Spleen (tissue), 11 donors: ENCODE measurements around the gene TBX1. TPM values are rescaled to one million over a fixed set of nuclear protein-coding genes. Genes with fewer than 3 reads are reported as not detected.

Experiments used
- DNase-seq: peaks from one replicate; pipeline ENCODE4 v3.0.0-alpha.2; 2020
- H3K27ac ChIP-seq, 8 donors: fragments of 200-600 bp; sonication (generic) in 7 of 8; 1 replicate in 4 of 8; 2 replicates in 4 of 8; pipeline versions ENCODE4 v1.5.0 to v1.8.0; 2016 to 2021; ENCODE audit warnings: inconsistent platforms in 4 of 8, mild to moderate bottlenecking in 4 of 8, moderate library complexity in 1 of 8
- H3K27me3 ChIP-seq, 7 donors: fragments of 200-600 bp; sonication (generic) in 6 of 7; replicated peaks in 1 of 7; 1 replicate in 4 of 7; 2 replicates in 3 of 7; pipeline versions ENCODE4 v1.5.0 to v1.8.0; 2016 to 2021; ENCODE audit warnings: inconsistent platforms in 3 of 7, mild to moderate bottlenecking in 1 of 7
- H3K36me3 ChIP-seq, 6 donors: fragments of 200-600 bp; sonication (generic) in 5 of 6; 1 replicate in 4 of 6; 2 replicates in 2 of 6; pipeline versions ENCODE4 v1.5.0 to v1.8.0; 2016 to 2021; ENCODE audit warnings: inconsistent platforms in 2 of 6
- H3K4me1 ChIP-seq, 6 donors: fragments of 200-600 bp; sonication (generic) in 5 of 6; 1 replicate in 3 of 6; 2 replicates in 3 of 6; pipeline versions ENCODE4 v1.5.0 to v1.8.0; 2016 to 2021; ENCODE audit warnings: inconsistent platforms in 3 of 6
- H3K4me3 ChIP-seq, 8 donors: fragments of 200-600 bp; sonication (generic) in 7 of 8; 1 replicate in 4 of 8; 2 replicates in 4 of 8; pipeline versions ENCODE4 v1.5.0 to v1.8.0; 2016 to 2021; ENCODE audit warnings: inconsistent platforms in 4 of 8, mild to moderate bottlenecking in 4 of 8, moderate library complexity in 2 of 8
- H3K9me3 ChIP-seq, 8 donors: fragments of 200-600 bp; sonication (generic) in 7 of 8; 1 replicate in 4 of 8; 2 replicates in 4 of 8; pipeline versions ENCODE4 v1.5.0 to v1.8.0; 2016 to 2021; ENCODE audit warnings: inconsistent platforms in 4 of 8
- CTCF ChIP-seq, 11 experiments: fragments of 200-600 bp in 7 of 11; fragments of 450-650 bp in 4 of 11; sonication (generic) in 4 of 11; IDR thresholded peaks in 8 of 11; conservative IDR thresholded peaks in 3 of 11; 1 replicate in 7 of 11; 2 replicates in 4 of 11; pipeline versions ENCODE4 v1.4.0 to v1.8.0; 2016 to 2021; ENCODE audit warnings: antibody characterized with exemption in 11 of 11, inconsistent platforms in 4 of 11, mild to moderate bottlenecking in 1 of 11
- POLR2A ChIP-seq, 3 donors: fragments of 450-650 bp; IDR thresholded peaks; one replicate each; pipeline ENCODE4 v1.5.1; 2017; ENCODE audit warnings: antibody characterized with exemption in 3 of 3, mild to moderate bottlenecking in 1 of 3
- POLR2AphosphoS5 ChIP-seq, 3 donors: sonication (generic); formaldehyde crosslinking; IDR thresholded peaks; one replicate each; pipeline ENCODE4 v1.5.1; 2017; ENCODE audit warnings: antibody characterized with exemption in 3 of 3
- WGBS, 5 donors: extraction: QIAGEN DNeasy Blood & Tissue Kit in 3 of 5; methylation state at CpG; one replicate each; pipeline versions ENCODE4 v1.1.5 to v1.1.7; 2013 to 2018; 5-methylcytosine and 5-hydroxymethylcytosine counted together
- intact Hi-C: fragments of 100-400 bp; cut with DNase I; formaldehyde crosslinking; loops from one replicate; pipeline ENCODE4 v1.15.0; 2023; ENCODE audit warnings: low total_unique reads
- polyA plus RNA-seq, 3 donors: library from polyadenylated mRNA; stranded (reverse); fragments of 200-250 nt; gene quantifications; one replicate each; pipeline ENCODE4 v1.2.1, GENCODE V29; 2013
- total RNA-seq, 7 donors: library from RNA; depleted of rRNA in 3 of 7; stranded (reverse); fragments of >200 nt in 3 of 7; fragmentation: NEBNext Ultra II Directional in 4 of 7; extraction: Animal tissue kit (Norgen Biotek cat#: 25700) in 4 of 7; gene quantifications; one replicate each; pipeline versions ENCODE4 v1.1.0 to v1.2.1, GENCODE V29; 2016 to 2021
- donor health status: healthy with polysubstance abuse.
- donor health status: DM: no; HTN: no; CAD: no; lungs with moderate emphysema.
- donor health status: DM: no; HTN: no; CAD: no.
- donor health status: Bipolar disorder and iron deficiency.
- donor health status: healthy.
- donor health status: DM: no; HTN: no; CAD: no.
- donor health status: DM: yes; HTN: yes; CAD: no.

Gene TBX1
- total and polyA plus RNA-seq, 10 donors: 0.17 to 10.5 (median 0.70) TPM

GRCh38 chr22:19757985-19758895 is 2.3 kb upstream of the TBX1 start:
- no peak for TF ChIP-seq POLR2A (IDR thresholded peaks at IDR 0.05)
- TF ChIP-seq POLR2AphosphoS5 (IDR thresholded peaks at IDR 0.05): no peak
- TF ChIP-seq CTCF (IDR thresholded peaks at IDR 0.05 in 8 of 11, conservative IDR thresholded peaks at IDR 0.05 in 3 of 11): no peak
- DNase-seq: no peak
- 40 to 47% (median 41%) methylated on average over 22 to 43 of the region's 43 CpGs for WGBS, 5 donors

DNA sequence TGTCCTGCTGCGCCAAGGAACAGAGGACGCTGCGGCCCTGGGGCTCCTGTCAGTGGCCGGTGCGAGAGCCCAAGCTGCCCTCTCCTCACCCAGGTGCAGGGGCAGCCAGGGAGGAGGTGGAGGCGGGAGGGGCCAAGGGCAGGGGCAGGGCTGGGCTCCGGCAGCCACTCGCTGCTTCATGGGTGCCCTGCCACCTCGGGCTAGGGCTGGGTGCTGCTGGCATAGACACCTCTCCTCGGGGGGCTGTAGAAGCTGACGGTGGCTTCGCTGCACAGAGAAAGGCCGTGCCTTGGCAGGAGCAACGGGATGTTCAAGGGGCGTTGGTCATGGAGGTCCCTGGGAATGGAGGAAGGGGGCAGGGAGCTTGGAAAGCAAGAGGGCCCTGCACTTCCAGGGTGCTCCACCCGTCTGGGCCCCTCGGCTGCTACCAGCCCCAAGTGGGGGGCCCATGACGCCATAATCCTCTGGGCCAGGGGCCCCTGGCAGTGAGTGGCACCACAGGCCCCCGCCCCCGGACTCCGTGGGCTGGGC is 1.6 kb upstream of the TBX1 start:
- H3K4me3 ChIP-seq: peak overlapping the region in 1 of 8 donors; percentile 28
- no peaks in the 10 kb centered on the region for H3K36me3 ChIP-seq
- TF ChIP-seq POLR2AphosphoS5 (IDR thresholded peaks at IDR 0.05) (no peak), CTCF (IDR thresholded peaks at IDR 0.05 in 8 of 11, conservative IDR thresholded peaks at IDR 0.05 in 3 of 11) (no peak), POLR2A (IDR thresholded peaks at IDR 0.05) (no peak)
- intact Hi-C loops: no loop called here
- DNase-seq: no peak
- peaks cover 21 to 67% (median 55%) of the 10 kb centered on the region in 6 donors for H3K4me1 ChIP-seq
- H3K27ac ChIP-seq: no peak overlapping the region
- peaks cover 19 to 98% (median 90%) of the 10 kb centered on the region in 7 donors for H3K27me3 ChIP-seq
- no peaks in the 10 kb centered on the region for H3K9me3 ChIP-seq
- 0 to 13% (median 11%) methylated on average over 2 to 21 of the region's 21 CpGs for WGBS, 5 donors

More at GRCh38 chr22:19757985-19758895, 2.3 kb upstream of the TBX1 start:
- no peaks in the 10 kb centered on the region for H3K9me3 ChIP-seq
- no peak overlapping the region for H3K27ac ChIP-seq
- H3K36me3 ChIP-seq: no peaks in the 10 kb centered on the region
- intact Hi-C loops: no loop called here
- H3K4me1 ChIP-seq: peaks cover 21 to 67% (median 55%) of the 10 kb centered on the region in 6 donors
- peak overlapping the region in 1 of 8 donors; percentile 28 for H3K4me3 ChIP-seq
- H3K27me3 ChIP-seq: peaks cover 19 to 98% (median 90%) of the 10 kb centered on the region in 7 donors

GRCh38 chr22:19759427-19760057 is 1.0 kb upstream of the TBX1 start:
- Histone ChIP-seq H3K4me3 (peak overlapping the region in 1 of 8 donors; percentile 28), H3K36me3 (no peaks in the 10 kb centered on the region), H3K4me1 (peaks cover 21 to 67% (median 55%) of the 10 kb centered on the region in 6 donors), H3K27ac (no peak overlapping the region), H3K27me3 (peaks cover 19 to 98% (median 90%) of the 10 kb centered on the region in 7 donors), H3K9me3 (no peaks in the 10 kb centered on the region)
- TF ChIP-seq POLR2AphosphoS5 (IDR thresholded peaks at IDR 0.05): no peak
- no peak for TF ChIP-seq POLR2A (IDR thresholded peaks at IDR 0.05)
- TF ChIP-seq CTCF (IDR thresholded peaks at IDR 0.05 in 8 of 11, conservative IDR thresholded peaks at IDR 0.05 in 3 of 11): no peak
- intact Hi-C loops: no loop called here
- no peak for DNase-seq
- WGBS, 5 donors: 5 to 11% (median 6%) methylated on average over 17 to 43 of the region's 43 CpGs
